Kidney epithelial cell (primary cell): ENCODE measurements around the gene UBA5. TPM values are rescaled to one million over a fixed set of nuclear protein-coding genes. Genes with fewer than 3 reads are reported as not detected.

ENCODE experiments used
- DNase-seq: peaks from one replicate; pipeline ENCODE4 v3.0.0-alpha.2; 2010; ENCODE audit warnings: low read depth
- H3K27me3 ChIP-seq: 2 replicates; pipeline ENCODE4 v1.6.0; 2011; ENCODE audit warnings: low read length; ENCODE audit not compliant: control insufficient read depth, insufficient read depth
- H3K36me3 ChIP-seq: 2 replicates; pipeline ENCODE4 v1.5.1; 2011; ENCODE audit warnings: low read length; ENCODE audit not compliant: control insufficient read depth, insufficient read depth
- H3K4me3 ChIP-seq: 2 replicates; pipeline ENCODE4 v1.5.1; 2011; ENCODE audit warnings: low read depth, mild to moderate bottlenecking, control low read depth, low read length
- total RNA-seq: library from RNA; depleted of rRNA; stranded (reverse); fragments of >200 nt; gene quantifications from 2 replicates; pipeline ENCODE4 v1.2.3, GENCODE V29; 2015
- TF ChIP-seq, protein P1 (sequence below): IDR thresholded peaks from 2 replicates; pipeline ENCODE4 v1.5.1; 2011; ENCODE audit warnings: mild to moderate bottlenecking, moderate library complexity, low read length, control low read depth, inconsistent platforms; ENCODE audit not compliant: insufficient read depth, poor library complexity, severe bottlenecking

Gene UBA5
- total RNA-seq, 1 donor from 2014 or later: 37.3 TPM

GRCh38 chr3:132679911-132680310, 19.8 kb downstream of the UBA5 start:
- Histone ChIP-seq H3K36me3 (no peaks in the 10 kb centered on the region), H3K27me3 (no peaks in the 10 kb centered on the region), H3K4me3 (no peak overlapping the region)
- no peak for DNase-seq
- TF ChIP-seq, protein P1, sequence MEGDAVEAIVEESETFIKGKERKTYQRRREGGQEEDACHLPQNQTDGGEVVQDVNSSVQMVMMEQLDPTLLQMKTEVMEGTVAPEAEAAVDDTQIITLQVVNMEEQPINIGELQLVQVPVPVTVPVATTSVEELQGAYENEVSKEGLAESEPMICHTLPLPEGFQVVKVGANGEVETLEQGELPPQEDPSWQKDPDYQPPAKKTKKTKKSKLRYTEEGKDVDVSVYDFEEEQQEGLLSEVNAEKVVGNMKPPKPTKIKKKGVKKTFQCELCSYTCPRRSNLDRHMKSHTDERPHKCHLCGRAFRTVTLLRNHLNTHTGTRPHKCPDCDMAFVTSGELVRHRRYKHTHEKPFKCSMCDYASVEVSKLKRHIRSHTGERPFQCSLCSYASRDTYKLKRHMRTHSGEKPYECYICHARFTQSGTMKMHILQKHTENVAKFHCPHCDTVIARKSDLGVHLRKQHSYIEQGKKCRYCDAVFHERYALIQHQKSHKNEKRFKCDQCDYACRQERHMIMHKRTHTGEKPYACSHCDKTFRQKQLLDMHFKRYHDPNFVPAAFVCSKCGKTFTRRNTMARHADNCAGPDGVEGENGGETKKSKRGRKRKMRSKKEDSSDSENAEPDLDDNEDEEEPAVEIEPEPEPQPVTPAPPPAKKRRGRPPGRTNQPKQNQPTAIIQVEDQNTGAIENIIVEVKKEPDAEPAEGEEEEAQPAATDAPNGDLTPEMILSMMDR: no peak

GRCh38 chr3:132681421-132681820, 21.3 kb downstream of the UBA5 start:
- DNase-seq: no peak
- H3K36me3 ChIP-seq: no peaks in the 10 kb centered on the region
- H3K4me3 ChIP-seq: no peak overlapping the region
- H3K27me3 ChIP-seq: no peaks in the 10 kb centered on the region
- TF ChIP-seq, protein P1: no peak

DNA sequence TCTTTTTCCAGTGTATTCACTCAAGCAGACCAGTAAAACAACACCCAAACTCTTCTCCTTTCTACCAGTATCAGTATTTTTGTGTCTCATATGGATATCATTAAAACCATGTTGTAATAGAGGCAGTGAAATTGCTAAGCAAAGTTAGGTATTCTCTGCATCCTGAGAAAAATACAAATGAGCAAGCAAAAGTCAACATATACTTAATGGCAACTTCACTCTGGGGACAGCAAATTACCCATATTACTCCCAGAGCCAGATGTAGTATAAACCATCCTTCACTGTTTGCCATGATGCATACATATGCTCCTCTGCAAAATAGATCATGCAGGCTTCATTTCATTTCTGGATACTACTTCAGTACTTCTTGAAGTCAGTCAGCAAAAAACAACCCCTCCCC, 22.1 kb downstream of the UBA5 start:
- TF ChIP-seq, protein P1: no peak
- no peak for DNase-seq
- no peak overlapping the region for H3K4me3 ChIP-seq
- no peaks in the 10 kb centered on the region for H3K27me3 ChIP-seq
- H3K36me3 ChIP-seq: no peaks in the 10 kb centered on the region

- TF ChIP-seq, protein P1: no peak
- no peak overlapping the region for H3K4me3 ChIP-seq
- no peak for DNase-seq
- no peaks in the 10 kb centered on the region for H3K27me3 ChIP-seq
- H3K36me3 ChIP-seq: peaks cover 1% of the 10 kb centered on the region
These were observed 29.9 kb downstream of the UBA5 start for GRCh38 chr3:132690040-132690439.

- no peak for DNase-seq
- H3K27me3 ChIP-seq: no peaks in the 10 kb centered on the region
- H3K4me3 ChIP-seq: no peak overlapping the region
- TF ChIP-seq, protein P1: no peak
- H3K36me3 ChIP-seq: peaks cover 1% of the 10 kb centered on the region
These were observed 34.9 kb downstream of the UBA5 start for GRCh38 chr3:132694991-132695390.

DNA sequence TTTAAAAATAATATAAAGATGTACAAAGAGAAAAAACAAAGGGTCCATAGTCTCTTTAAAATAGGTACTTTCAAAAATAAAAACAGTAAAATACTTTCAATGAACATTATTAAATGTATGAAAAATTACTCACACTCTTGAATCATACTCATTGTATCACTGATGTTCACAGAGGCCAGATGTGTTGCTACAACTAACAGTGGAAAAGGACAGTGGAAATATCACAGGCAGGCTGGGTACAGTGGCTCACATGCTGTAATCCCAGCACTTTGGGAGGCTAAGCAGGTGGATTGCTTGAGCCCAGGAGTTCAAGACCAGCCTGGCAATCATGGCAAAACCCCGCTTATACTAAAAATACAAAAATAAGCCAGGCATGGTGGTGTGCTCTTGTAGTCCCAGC, 35.3 kb downstream of the UBA5 start:
- Histone ChIP-seq H3K27me3 (no peaks in the 10 kb centered on the region), H3K36me3 (peaks cover 1% of the 10 kb centered on the region), H3K4me3 (no peak overlapping the region)
- no peak for DNase-seq
- TF ChIP-seq, protein P1: no peak
